Mucosa of descending colon (tissue), 3 donors: Measurements from ENCODE around the gene AGO3. TPM values are rescaled to one million over a fixed set of nuclear protein-coding genes. Genes with fewer than 3 reads are reported as not detected.

Experiments used
- ATAC-seq: fragments of 200-7000 bp; cut with Tn5 transposase; one replicate; pipeline ENCODE4 v1.9.1; 2020; ENCODE audit warnings: mild to moderate bottlenecking, moderate library complexity
- DNase-seq, 3 donors: peaks; one replicate each; pipeline ENCODE4 v3.0.0-alpha.2; 2020
- H3K36me3 ChIP-seq: fragments of 200-600 bp; one replicate; pipeline ENCODE4 v1.8.0; 2021; ENCODE audit warnings: low read depth, mild to moderate bottlenecking
- H3K4me1 ChIP-seq: fragments of 200-600 bp; one replicate; pipeline ENCODE4 v1.8.0; 2021; ENCODE audit warnings: low read depth, mild to moderate bottlenecking
- H3K4me3 ChIP-seq: fragments of 200-600 bp; one replicate; pipeline ENCODE4 v1.8.0; 2021; ENCODE audit warnings: mild to moderate bottlenecking
- H3K9me3 ChIP-seq: fragments of 200-600 bp; one replicate; pipeline ENCODE4 v1.8.0; 2021; ENCODE audit warnings: mild to moderate bottlenecking
- intact Hi-C, 2 donors: fragments of 100-400 bp; cut with DNase I in 1 of 2; cut with micrococcal nuclease in 1 of 2; formaldehyde crosslinking; loops; one replicate each; pipeline versions ENCODE4 v1.11.0 to v1.11.1; 2022; cut with DNase I, micrococcal nuclease
- long read RNA-seq, 2 donors: library from polyadenylated mRNA; unstranded; transcript quantifications; one replicate each; pipeline ENCODE4 v2.0.0, GENCODE V29; 2019 to 2021
- total RNA-seq, 3 donors: library from RNA; stranded (reverse); fragmentation: NEBNext Ultra II Directional in 2 of 3; extraction: Animal tissue kit (Norgen Biotek cat#: 25700) in 2 of 3; gene quantifications; one replicate each; pipeline versions ENCODE4 v1.2.1 to v1.2.4, GENCODE V29; 2021 to 2023
- TF ChIP-seq, protein P1 (sequence below): fragments of 200-600 bp; IDR thresholded peaks from one replicate; pipeline ENCODE4 v1.8.0; 2022; ENCODE audit warnings: antibody characterized with exemption, mild to moderate bottlenecking
- donor health status: DM: no; HTN: no; CAD: no; lungs with moderate emphysema.
- donor health status: DM: no; HTN: no; CAD: no.
- donor health status: DM: no; HTN: yes; CAD: no.

The AGO3 gene
- total RNA-seq = 10 to 100 TPM; 16.6 to 34.5 (median 16.9) TPM
- long read RNA-seq, donor 1, full-length matches to known transcripts = 9 of 19 reads
- long read RNA-seq, donor 1, partial matches to known transcripts = 3 of 19 reads
- long read RNA-seq, donor 1, other reads (novel, unspliced or antisense) = 7 of 19 reads
- long read RNA-seq, donor 2, full-length matches to known transcripts = 2 of 6 reads
- long read RNA-seq, donor 2, partial matches to known transcripts = 1 of 6 reads
- long read RNA-seq, donor 2, other reads (novel, unspliced or antisense) = 3 of 6 reads

DNA sequence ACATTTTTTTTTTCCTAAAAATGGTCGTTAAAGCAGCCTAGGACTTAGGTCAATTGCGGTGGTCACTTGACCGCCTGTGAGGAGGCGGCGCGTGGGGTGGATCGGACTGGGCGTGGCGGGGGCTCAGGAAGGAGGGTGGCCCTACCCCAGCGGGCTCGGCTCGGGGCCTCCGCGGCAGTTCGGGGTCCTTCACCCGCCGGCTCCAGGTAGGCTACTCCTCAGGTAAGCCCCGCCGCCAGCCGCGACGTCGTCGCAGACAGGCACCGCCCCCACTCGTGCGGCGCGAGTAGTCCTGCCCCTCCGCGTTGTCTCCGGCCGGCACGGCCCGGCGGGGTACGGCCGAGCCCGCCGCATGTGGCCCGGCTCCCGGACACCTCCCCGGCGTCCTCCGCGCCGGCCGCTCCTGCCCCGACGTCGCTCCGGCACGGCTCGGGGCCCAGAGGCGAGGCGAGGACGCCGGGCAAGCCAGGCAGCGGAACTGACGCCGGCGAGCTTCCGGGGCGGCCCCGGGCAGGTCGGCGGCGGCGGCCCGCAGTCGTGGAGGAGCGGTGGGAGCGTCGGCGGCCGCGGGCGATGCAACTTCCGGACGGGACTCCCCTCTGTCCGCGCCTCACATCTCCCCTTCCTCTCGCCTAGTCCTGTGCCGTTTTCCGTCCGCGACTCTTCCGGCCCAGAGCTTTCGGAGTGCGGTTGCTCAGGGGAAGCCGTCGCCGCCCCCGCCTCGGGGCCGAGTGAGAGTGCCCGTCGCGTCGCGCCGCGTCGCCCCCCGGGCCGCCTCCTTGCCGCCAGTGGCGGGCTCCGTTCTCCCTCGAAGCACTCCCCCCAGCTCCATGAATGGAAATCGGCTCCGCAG, at the start of gene AGO3:
AGO3 (plus strand) TSS at position 513 of the 853 bp plus-strand sequence; CDS start at position 835, 322 bp downstream.
- no peaks in the 10 kb centered on the region for H3K9me3 ChIP-seq
- H3K4me1 ChIP-seq = peaks cover 14% of the 10 kb centered on the region
- ATAC-seq (peak; percentile 94), DNase-seq (peak; percentile 82 to 91 (median 87))
- peak within 1 kb of the TSS; percentile 70 for H3K4me3 ChIP-seq
- TF ChIP-seq, protein P1, sequence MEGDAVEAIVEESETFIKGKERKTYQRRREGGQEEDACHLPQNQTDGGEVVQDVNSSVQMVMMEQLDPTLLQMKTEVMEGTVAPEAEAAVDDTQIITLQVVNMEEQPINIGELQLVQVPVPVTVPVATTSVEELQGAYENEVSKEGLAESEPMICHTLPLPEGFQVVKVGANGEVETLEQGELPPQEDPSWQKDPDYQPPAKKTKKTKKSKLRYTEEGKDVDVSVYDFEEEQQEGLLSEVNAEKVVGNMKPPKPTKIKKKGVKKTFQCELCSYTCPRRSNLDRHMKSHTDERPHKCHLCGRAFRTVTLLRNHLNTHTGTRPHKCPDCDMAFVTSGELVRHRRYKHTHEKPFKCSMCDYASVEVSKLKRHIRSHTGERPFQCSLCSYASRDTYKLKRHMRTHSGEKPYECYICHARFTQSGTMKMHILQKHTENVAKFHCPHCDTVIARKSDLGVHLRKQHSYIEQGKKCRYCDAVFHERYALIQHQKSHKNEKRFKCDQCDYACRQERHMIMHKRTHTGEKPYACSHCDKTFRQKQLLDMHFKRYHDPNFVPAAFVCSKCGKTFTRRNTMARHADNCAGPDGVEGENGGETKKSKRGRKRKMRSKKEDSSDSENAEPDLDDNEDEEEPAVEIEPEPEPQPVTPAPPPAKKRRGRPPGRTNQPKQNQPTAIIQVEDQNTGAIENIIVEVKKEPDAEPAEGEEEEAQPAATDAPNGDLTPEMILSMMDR = no peak
- intact Hi-C loops = no loop called here
- no peaks in the 10 kb centered on the region for H3K36me3 ChIP-seq

DNA sequence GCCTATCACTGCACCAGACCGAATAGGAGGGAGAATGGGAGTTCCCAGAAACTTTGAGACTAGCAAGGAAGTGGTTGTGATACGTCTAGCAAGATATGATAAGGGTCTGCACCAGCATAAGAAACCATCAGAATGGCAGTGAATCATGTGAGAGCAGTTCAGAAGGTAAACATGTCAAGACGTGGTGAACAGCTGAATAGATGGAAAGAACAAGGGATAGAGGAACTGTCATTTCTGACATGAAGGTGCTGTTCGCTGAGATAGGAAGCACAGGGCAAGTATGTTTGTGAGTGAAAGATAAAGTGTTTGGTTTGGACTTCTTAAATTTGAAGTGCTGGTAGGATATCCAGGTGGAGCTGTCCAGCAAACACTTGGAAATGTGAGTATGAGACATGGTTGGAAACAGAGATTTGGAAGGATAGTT, 49.0 kb upstream of the AGO3 start:
- TF ChIP-seq, protein P1 = no peak

DNA sequence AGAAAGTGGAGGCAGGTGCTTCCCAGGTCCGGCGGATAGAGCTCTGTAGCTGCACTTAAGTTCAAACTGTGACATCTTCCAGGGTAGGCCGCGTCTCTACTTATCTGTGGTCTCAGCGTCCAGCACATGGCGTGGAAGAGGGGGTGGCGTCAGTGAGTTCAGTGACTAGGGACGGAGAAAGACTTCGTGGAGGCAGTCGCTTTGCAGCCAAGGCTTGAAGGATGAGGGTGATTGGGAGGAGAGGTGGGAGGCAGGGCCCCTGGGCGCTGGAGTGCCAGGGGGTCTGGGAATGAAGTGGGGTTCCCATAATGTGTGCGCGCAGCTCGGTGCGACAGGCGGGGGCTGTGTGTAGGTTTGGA, 48.3 kb upstream of the AGO3 start:
- DNase-seq (no peak), ATAC-seq (no peak)
- H3K4me3 ChIP-seq = no peak overlapping the region
- H3K4me1 ChIP-seq = peaks cover 29% of the 10 kb centered on the region
- H3K9me3 ChIP-seq = no peaks in the 10 kb centered on the region
- no peaks in the 10 kb centered on the region for H3K36me3 ChIP-seq
- TF ChIP-seq, protein P1 = no peak
- intact Hi-C loops = no loop called here

More for the DNA sequence above, 49.0 kb upstream of the AGO3 start:
- Histone ChIP-seq H3K4me1 (peaks cover 22% of the 10 kb centered on the region), H3K36me3 (no peaks in the 10 kb centered on the region), H3K4me3 (no peak overlapping the region), H3K9me3 (no peaks in the 10 kb centered on the region)
- DNase-seq = no peak
- intact Hi-C loops = no loop called here
- ATAC-seq = no peak

DNA sequence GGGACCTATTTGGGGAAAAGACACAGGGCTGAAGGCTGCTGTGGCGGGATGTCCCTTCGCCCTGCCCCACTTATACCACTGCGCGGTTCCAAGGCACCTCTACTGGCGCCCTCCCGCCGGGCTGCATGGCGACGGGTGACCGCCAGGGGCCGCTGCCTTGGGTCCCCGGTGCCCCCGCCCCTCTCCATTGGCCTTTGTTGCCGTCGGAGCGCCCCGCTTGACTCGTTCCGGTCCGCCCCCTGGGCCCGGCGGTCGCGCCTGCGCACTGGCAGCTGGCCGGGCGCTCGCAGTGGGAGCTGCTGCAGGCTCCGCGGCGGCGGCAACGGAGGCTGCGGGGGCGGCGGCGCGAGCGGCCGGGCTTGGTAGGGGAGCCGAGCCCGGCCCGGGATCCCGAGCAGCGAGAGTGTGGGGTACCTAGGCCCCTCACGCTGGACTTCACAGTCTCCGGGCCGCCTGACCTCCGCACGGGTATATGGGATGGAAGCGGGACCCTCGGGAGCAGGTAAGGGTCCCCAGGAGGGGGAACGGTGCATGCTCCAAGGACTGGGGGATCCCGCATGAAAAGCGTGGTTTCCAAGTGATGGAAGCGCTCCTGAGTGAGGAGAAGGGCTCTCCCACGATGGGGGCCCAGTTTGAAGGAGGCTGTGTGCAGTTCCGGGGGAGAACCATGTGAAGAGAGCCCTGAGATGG, 47.8 kb upstream of the AGO3 start, which contains the start of gene AGO1:
AGO1 (plus strand) TSS at position 265 of the 690 bp plus-strand sequence; CDS start at position 478, 213 bp downstream.
- intact Hi-C loops = no loop called here

DNA sequence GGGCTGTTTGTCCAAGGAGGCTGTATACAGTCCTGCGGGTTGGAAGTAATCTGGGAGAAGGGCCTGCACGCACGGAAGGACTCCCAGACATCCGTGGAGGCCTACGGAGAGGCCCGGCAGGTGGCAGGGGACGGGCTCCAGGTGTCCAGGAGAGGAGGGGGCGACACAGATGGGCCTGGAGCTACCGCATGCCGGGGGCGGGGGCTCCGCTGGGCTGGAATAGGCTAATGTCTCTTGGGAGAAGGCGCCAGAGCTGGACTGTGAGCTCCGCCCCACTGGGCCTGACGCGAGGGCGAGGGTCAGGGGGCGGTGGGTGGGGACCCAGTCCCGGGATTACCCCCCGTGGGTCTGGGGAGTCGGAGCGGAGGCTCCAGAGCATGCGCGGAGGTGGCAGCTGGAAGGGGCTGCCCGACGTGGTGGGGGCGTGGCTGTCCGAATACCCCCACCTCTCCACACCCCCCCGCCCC, 47.2 kb upstream of the AGO3 start:
- H3K4me3 ChIP-seq = peak overlapping the region; percentile 91
- DNase-seq (peak; percentile 62 to 78 (median 76)), ATAC-seq (peak; percentile 28)
- TF ChIP-seq, protein P1 = no peak
- H3K9me3 ChIP-seq = no peaks in the 10 kb centered on the region
- H3K36me3 ChIP-seq = no peaks in the 10 kb centered on the region
- intact Hi-C loops = no loop called here
- peaks cover 31% of the 10 kb centered on the region for H3K4me1 ChIP-seq

More for the DNA sequence above, 47.8 kb upstream of the AGO3 start, which contains the start of gene AGO1:
- TF ChIP-seq, protein P1 = peak; percentile 99
- ATAC-seq (peak; percentile 96), DNase-seq (peak; percentile 94 to 98 (median 96))
- no peaks in the 10 kb centered on the region for H3K36me3 ChIP-seq
- H3K4me1 ChIP-seq = peaks cover 31% of the 10 kb centered on the region
- H3K9me3 ChIP-seq = no peaks in the 10 kb centered on the region
- peak within 1 kb of the TSS; percentile 91 for H3K4me3 ChIP-seq
